Measurements from ENCODE around the gene TMTC1.

Gene TMTC1

DNA sequence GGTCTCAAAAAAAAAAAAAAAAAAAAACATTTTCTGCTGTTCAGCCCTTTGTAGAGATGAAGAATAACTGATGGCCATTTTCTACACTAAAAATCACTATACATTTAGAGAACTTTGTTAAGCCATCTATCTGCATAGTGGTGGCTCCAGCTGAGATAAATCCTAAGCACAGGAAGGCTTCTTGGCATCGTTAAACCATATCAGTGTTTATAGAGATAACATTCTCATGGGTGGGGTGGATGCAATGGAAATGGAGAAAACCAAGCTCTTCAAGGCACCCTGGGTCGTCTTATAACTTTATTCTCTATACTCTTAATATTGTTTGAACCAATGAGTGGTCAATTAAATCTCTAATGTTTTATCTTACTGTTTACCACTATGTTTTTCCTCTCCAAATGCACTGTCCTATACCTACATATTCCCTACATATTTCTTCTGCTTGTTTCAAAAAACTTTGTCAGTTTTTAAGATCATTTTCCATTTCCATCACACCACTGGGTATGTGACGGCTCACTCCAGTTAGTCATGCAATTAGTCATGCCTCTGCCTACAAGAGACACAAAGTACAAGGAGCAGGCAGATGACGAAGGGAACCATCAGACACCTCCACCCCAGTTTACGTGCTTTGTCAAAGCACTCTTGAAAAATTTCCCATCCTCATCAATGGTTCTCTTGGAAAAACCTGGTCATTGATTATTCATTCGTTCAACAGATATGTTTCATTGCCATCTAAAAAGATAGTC lies 166.9 kb downstream of the TMTC1 start:
- DNase-seq (ENCODE audit: low read depth in 2 of 2) = no peak

DNA sequence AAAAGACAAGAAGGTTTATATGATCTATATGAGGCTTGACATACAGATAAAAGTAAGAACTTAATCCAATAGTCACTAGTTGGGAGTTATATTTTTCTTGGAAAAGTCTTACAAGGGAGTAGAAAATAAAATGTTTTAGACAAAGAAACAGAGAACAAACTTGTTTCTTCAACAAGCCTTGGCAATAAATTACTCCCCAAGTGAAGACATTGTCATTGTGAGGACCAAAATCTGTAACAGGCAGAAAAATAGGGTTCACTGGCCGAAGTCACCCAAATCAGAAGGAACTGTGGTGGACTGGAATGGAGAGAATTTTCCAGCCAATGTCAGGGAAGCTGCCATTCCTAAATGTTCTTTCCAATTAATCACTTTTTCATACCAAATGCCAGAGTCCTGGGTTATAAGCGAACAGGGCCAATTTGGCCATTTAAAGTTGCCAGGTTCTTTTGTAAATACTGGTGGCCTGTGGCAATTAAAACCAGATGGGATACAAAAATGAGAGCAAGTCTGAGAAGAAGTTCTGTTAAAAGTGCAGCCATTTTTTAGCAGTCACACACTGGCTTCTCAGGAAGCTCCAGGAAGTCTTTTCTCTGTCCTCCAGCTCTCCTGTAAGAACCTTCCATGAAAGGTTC lies 168.9 kb downstream of the TMTC1 start:
- DNase-seq (ENCODE audit: low read depth in 2 of 2) = no peak

DNA sequence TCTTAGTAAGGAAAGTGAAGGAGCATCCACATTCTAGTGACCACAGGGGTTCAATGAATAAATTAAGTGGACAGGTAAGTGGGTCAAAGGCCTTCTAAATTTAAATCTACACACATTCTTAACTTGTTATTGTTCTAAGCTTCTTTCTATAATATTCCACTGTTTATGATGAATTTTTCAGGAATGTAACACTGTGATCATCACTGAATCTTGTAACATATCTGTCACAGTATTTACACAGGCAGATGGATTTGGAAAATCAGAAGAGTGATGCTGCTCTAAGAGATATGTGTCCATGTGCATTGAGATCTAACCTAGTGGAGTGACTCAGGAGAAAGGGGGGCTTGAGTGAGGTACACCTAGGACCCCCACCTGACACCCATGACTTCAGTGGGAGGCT lies 170.8 kb downstream of the TMTC1 start:
- DNase-seq (ENCODE audit: low read depth in 2 of 2) = no peak

DNA sequence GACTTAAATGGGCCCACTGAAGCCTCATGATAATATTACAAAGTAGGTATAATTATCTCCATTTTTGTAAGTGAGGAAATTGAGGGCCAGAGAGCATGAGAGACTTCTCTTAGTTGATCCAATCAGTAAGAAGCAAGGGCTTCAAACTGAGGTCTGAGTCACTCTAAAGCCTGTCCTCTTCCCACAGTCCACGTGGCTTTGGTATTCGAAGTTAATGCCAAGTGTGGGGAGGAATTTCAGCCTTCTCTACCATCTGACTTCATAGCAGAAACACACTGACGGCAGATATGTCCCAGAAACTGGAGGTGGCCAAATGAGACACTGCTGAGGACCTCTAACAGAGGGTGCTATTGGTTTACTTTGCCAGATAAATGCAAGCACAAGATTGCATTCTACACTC lies 171.8 kb downstream of the TMTC1 start:
- DNase-seq (ENCODE audit: low read depth in 2 of 2) = no peak

DNA sequence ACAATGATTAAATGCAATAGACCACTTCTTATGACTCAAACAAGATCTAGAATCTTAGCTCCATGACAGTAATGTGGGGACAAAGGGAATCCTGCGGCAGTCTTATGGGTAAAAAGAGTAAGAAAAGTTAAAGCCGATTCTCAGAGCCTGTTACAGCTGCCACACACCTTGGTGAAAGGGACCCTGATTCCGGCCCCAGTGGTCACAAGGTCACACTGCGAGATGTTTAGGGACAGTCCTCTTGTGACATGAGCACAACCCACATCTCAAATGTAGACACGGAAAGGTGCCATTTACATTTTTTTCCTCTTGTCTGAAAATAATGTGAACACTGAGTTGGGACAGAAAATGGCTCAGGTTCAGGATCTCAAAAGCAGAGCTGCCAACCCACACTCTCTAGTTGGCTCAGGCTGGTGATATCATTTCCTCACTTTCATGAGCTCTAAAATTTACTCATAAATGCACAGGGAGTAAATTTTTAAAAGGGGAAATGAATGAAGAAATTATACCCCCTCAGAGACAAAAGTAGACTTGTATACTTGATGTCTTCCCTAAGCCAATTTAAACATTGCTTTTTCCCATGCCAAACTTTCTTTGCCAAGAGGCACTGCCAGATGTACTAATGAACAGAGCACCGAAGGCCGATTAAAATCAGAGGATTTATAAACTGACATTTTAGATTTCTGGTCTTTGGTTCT lies 173.1 kb downstream of the TMTC1 start:
- DNase-seq (ENCODE audit: low read depth in 2 of 2) = no peak

DNA sequence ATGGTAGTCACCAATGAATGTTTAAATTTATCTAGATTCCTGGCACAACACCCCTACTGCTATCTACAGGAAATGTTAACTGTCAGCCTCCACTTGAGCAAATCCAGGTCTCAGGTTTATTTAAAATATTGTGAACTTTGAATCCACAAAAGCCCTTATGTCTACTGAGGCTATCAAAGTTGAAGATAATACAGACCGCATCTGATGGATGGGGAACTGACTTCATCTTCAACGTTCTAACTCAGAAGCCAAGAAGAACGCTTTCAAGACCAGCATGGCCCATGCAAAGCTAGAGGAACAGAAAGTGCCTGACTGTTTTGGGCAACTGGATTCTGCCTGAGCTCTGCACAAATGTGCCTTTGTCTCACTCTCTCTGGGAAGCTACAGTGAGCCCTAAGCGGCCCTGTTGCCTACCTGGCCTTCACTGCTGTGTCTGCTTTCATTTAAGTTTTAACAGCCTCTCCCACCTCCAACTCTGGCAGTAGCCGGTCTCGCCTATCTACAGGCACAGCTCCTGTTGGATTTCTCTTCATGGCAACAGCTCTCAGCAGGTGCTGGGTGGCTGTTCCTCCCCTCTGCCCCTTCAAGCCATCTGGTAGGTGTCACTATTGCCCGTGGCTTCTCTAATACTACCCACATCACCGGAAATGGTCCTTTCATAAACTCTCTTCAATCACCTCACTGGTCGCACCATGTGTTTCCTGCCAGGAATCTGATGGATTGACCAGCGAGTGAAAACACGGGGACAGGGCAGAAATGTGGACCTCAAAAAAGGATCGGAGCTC lies 174.1 kb downstream of the TMTC1 start:
- no peak for DNase-seq (ENCODE audit: low read depth in 2 of 2)

DNA sequence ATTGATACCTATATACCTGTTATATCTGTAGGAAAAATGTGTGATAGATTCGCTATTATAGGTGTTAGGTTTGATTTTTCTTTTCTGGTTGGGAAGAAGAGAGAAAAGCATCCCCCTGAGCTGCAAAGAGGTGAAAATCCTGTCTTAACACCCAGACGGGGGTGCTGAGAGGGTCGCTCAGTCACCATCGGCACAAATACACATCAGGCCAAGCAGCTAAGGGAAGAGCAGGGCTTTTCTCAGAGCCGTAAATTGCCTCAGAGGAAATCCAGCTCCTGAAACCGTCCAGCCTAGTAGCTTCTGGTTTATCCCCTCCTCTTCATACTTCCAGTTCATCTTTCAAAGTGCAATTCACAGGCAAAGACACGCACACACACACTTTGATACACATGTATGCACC lies 175.2 kb downstream of the TMTC1 start:
- DNase-seq (ENCODE audit: low read depth in 2 of 2) = no peak

DNA sequence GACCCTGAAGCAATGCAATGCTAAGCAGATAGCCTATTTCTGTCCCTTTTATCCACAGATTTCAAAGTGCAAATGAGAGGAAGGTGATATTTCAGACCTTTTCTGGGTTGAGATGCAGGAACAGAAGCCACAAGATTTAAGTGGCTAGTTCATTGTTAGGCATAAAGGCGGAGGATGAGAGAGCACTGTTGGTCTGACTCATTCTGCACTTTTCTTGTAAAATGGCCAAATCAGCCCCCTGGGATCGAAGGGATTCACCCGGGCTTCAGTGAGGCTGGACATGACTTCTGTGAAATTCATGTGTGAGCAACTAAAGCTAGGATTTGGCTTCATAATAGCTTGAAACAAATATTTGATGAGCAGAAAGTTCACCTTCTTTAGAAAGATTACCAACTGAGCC lies 184.4 kb downstream of the TMTC1 start:
- no peak for DNase-seq (ENCODE audit: low read depth in 2 of 2)

DNA sequence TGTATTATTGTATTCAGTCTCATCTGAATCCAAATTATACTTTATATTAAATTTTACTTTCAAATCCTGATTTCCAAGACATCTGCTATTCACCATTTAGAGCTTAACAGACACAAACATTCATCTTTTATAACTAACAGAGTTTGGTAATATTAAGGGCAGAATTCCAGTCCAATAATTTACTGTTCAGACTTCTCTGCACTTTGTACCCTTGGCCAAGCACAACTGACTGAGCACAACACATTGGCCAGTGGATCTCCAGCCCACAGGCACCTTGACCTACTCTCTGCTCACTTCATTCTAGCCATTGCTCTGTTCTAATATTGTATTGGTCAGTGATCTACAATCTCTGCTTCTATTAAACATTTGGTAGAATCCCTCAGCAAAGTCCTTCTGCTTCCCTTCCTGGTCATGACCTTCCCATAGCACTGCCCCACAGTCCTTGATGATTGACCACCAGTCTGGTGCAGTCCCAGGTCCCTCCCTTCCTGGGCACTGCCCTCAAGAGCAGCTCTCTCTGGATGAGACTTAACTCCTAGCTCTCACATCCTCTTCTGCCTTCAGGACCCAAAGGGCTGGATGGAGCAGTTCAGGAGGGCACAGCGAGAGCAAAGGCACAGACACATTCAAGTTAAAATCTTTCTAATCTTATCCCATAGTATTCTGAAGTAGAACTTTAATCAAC lies 188.5 kb downstream of the TMTC1 start:
- DNase-seq (ENCODE audit: low read depth in 2 of 2) = no peak

DNA sequence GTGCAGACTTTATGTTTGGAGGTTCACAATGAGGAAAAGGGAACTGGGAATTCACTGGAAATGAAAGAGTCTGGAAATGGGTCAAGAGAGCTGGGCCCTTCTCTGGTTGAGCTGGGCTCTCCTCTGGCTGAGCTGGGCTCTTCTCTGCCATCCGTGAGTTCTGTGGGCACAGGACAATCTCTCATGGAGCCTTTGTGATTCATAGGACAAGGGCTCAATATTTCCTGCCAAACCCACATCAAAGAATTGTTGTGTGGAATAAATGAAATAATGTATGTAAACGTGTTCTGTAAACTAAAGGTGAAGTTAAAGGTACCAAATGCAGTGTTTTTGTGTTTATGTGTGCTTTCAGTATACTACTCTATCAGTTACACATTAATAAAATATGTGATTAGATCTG lies 190.7 kb downstream of the TMTC1 start:
- DNase-seq (ENCODE audit: low read depth in 2 of 2) = no peak

DNA sequence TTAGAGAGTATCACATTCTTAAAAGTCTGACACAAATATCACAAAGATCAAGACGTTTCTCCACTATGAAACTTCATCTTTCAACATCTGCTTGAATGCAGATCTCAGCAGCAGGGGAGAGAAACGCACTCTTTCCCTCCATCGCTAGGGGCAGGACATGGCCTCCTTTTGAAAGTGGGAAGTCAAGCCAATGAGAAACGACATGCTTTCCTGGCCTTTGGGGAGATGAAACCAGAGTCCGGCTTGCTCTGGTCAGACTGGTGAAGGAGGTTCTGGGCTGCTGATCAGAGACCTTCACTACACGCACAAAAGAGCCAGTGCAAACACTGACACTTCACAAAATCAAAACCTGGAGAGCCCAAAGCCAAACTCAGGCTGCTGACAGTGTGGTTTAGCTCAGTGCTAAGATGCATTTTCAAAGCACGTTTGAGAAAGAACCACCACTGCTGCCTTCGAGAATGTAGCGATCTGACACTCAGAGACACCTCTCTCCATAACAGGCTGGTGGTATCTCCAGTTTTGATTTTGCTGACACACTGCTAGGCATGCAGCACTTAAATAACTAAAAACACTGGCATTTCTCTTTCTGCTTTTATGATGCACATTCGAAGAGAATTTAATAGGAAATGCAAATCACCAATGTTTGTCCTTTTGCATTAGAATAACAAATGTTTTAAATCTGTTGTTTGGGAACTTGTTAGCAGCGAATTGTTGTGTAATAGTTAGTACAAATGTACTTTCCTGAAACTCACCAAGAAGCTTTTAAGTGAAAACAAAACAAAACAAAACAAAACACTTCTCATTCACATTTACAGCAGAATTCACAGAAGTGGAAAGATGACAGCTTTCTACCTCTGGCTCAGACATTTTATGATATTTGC lies 192.4 kb downstream of the TMTC1 start:
- DNase-seq (ENCODE audit: low read depth in 2 of 2) = no peak

DNA sequence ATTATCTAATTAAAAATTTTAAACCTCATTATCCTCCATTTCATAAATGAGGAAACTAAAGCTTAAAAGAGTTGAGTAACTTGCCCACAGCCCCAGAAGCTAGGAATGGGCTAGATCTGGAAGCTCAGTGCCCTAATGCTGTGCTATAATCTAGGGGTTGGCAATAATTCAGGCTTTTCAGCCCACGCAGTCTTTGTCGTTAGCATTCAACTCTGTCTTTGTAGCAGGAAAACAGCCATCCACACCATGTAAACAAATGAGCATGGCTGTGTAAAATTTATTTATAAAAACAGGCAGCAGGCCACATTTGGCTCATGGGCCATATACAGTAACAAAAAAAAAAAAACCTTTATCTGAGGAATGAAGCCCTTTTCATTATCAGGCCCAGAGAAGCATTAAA lies 193.9 kb downstream of the TMTC1 start:
- no peak for DNase-seq (ENCODE audit: low read depth in 2 of 2)

DNA sequence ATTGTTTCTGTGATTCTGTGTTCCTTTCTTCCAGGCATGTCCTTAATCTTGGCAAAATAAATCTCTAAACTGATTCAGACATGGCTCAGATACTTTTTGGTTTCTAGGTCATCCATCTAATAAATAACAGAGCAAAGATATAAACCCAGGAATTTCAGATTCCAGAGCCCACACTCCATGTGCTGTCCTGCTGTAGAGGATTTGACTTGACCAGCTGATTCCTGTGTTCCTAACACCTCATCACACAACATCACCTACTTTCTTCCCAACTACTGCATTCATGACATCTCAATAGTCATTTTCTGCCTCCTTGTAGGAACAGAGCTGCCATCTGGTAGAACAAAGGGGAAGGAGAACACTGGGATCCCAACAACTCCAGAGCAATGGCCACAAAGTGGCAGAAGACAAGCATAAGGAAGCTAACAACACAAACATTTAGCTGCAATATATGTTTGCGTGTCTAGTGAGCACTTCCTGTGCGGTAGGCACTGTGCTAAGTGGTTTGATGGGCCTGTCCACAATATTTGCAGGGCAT lies 194.4 kb downstream of the TMTC1 start:
- no peak for DNase-seq (ENCODE audit: low read depth in 2 of 2)

DNA sequence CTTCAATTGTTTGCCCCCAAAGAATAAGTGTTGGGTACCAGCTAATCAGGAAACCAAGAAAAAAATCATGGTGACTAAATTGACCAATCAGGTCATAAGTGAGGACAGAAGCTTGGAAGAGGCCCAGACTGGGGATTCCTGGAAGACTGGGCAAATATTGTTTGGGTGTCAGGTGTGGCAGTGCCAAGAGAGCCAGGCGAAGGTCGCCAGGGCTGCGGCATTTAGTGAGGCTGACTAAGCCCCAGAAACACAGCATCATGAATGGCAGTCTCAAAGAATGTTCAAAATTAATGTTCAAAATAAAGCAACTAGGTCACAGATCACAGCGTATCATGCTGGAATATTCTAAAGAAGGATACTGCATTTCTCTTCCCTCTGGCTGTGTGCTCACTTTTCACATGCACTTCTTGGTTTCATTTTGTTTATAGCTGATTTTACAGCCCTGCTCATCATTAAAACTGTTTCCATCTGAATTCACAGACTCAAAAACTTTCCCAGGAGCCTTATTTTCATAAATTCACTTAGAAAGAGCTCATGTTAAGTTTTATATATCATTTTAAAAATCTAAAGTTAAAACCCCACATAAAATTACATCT lies 201.0 kb downstream of the TMTC1 start:
- no peak for DNase-seq (ENCODE audit: low read depth in 2 of 2)

DNA sequence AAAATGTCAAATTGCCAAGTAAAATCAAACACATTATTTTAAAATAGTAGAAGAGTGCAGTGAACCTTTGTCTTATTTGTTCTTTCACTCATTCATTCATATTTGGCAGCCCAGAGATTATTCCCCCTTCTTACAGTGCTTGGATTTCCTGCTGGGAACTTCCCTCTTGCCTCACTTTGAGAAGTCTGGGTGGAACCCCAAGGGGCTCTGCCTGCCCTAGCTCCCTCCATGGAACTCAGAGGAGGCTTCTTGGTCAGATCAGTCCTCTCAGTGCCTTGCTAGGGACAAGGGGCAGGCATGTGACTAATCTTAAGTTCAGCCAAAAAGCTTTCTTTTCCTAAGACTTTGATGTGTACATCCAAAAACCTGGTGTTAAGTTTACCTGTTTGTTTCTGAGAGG lies 201.6 kb downstream of the TMTC1 start:
- DNase-seq (ENCODE audit: low read depth in 2 of 2) = no peak

DNA sequence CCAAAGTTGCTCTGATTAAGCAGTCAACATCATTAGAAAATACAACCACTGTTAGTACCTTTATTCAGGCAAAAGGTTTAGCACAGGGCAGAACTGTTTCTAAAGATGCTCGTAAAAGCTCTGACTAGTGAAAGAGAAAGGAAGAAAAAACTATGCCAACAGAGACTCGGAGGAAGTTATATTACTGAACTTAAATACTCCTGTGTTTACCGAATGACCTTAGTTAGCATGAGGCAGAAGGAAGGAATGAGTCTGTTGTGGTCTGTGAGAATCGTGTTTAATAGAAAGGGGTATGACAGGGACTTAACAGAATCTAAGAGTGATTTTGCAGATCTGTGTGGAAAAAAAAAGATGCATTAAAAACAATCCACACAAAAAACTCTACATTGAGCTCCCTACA lies 202.1 kb downstream of the TMTC1 start:
- DNase-seq (ENCODE audit: low read depth in 2 of 2) = no peak

DNA sequence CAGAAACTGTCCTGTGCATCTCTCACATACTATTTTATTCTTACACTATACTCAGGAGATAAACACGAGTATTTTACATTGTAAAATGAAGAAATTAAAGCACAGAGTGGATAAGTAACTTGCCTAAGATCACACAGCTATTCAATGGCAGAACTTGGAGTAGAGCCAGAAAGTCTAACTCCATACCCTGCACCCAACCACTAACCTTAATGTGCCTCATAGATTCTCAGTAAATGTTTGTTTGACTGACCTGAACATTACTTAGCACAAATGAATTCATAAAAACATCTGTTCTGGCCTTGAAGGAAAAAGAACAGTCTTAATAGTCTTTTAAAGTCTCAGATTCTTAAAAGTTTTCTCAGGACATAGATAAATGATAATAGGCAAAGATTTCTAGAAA lies 202.8 kb downstream of the TMTC1 start:
- DNase-seq (ENCODE audit: low read depth in 2 of 2) = no peak

DNA sequence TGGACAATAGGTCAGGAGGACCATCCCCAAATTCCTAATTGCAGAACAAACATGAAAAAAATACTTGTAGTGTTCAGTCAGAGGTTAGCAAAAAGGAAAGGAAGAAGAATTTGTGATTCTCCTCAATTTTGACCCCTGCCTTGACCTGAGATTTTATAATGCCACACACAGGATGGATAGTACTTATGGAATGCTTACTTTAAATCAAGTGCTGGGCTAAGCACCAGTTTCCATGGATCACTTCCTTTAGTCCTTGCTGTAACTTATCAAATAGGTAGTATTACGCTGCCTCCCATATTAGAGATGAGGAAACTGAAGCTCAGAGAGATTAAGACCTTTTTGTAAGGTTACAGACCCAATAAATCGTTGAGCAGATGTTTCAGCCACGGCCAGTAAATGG lies 205.0 kb downstream of the TMTC1 start:
- no peak for DNase-seq (ENCODE audit: low read depth in 2 of 2)

DNA sequence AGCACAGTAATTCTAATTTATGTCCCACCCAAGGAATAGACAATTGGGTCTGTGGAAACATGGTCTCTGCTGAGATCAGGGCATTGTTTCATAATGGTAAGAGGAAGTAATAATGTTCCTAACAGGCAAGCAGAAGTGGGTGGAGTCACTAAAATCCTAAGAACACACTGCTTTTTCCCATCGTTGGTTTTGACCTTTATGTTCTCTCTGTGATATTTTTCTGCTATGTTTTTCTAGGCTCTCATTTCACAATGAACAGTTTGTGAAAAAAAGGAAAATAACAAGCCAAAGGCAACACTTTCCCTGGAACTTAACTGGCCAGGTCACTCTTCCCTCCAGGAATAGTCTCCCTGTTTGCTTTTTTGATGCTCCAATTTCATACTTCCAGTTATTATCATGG lies 205.7 kb downstream of the TMTC1 start:
- no peak for DNase-seq (ENCODE audit: low read depth in 2 of 2)

DNA sequence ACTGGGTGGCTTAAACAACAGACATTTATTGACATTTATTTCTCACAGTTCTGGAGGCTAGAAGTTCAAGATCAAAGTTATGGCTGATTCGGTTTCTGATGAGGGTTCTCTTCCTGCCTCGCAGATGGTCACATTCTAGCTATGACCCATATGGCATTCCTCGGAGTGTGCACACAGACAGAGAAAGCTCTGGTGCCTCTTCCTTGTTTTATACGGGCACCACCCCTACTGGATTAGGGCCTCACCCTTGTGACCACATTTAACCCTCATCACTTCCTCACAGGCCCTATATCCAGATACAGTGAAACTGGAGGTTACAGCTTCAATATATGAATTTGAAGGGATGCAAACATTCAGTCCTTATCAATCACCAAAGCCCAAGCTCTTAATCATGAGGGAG lies 209.2 kb downstream of the TMTC1 start:
- DNase-seq (ENCODE audit: low read depth in 2 of 2) = no peak

Measured in stimulated activated CD4-positive, alpha-beta T cell treated with anti-CD3 and anti-CD28 coated beads, Interleukin-15, amount 100 ng/mL, for 48 hours (primary cell).